LNCaP clone FGC (cell line): ENCODE results near the gene WIF1.

Experiments
- DNase-seq: peaks from one replicate; pipeline ENCODE4 v3.0.0-alpha.2; 2011; ENCODE audit warnings: low read depth
- H3K4me3 ChIP-seq: 2 replicates; pipeline ENCODE4 v1.5.1; 2011; ENCODE audit warnings: mild to moderate bottlenecking, low read depth, low read length, control low read depth
- CTCF ChIP-seq: IDR thresholded peaks from 2 replicates; pipeline ENCODE4 v1.5.1; 2012; ENCODE audit warnings: mild to moderate bottlenecking; ENCODE audit not compliant: control insufficient read depth, insufficient read depth; ENCODE audit errors: extremely low read depth

Gene WIF1

GRCh38 chr12:65121049-65121955 is at the start of gene WIF1:
WIF1 (minus strand) TSS chr12:65121305; CDS start chr12:65121191, 114 bp downstream.
- H3K4me3 ChIP-seq = no peak within 1 kb of the TSS
- TF ChIP-seq CTCF = no peak
- no peak for DNase-seq

GRCh38 chr12:65170209-65170881 is 49.2 kb upstream of the WIF1 start:
- TF ChIP-seq CTCF = no peak
- no peak for DNase-seq
- peak overlapping the region; percentile 91 for H3K4me3 ChIP-seq

- peak; percentile 88 for DNase-seq
- TF ChIP-seq CTCF = no peak
- peak within 1 kb of the TSS; percentile 91 for H3K4me3 ChIP-seq
Measured at GRCh38 chr12:65169320-65170208, 48.5 kb upstream of the WIF1 start, which contains the start of gene LEMD3. LEMD3 (plus strand) TSS chr12:65169583; CDS start chr12:65169597, 14 bp downstream.

- peak overlapping the region; percentile 91 for H3K4me3 ChIP-seq
- no peak for TF ChIP-seq CTCF
- DNase-seq = no peak
Measured at GRCh38 chr12:65168681-65169319, 47.7 kb upstream of the WIF1 start.

GRCh38 chr12:65164774-65165173 is 43.7 kb upstream of the WIF1 start:
- TF ChIP-seq CTCF = no peak
- no peak overlapping the region for H3K4me3 ChIP-seq
- no peak for DNase-seq

GRCh38 chr12:65164244-65164643 is 43.1 kb upstream of the WIF1 start:
- DNase-seq = no peak
- no peak for TF ChIP-seq CTCF

More at GRCh38 chr12:65164244-65164643, 43.1 kb upstream of the WIF1 start:
- no peak overlapping the region for H3K4me3 ChIP-seq
